Measurements from ENCODE around the gene ATF7IP. TPM values are rescaled to one million over a fixed set of nuclear protein-coding genes. Genes with fewer than 3 reads are reported as not detected.
"Not testable (repeated sequence)": the region's sequence is repeated elsewhere in the genome, so short reads cannot be mapped to it uniquely, and the experiment has no call there.

ATF7IP gene
- total RNA-seq, 1 donor from 2014 or later, result 153 TPM

GRCh38 chr12:14402697-14403096 is 37.2 kb downstream of the ATF7IP start:
- no peaks in the 10 kb centered on the region for H3K9me3 Mint-ChIP-seq (ENCODE audit: unreplicated experiment)
- H3K27ac Mint-ChIP-seq (ENCODE audit: unreplicated experiment), result peak overlapping the region; percentile 74
- H3K27me3 Mint-ChIP-seq (ENCODE audit: unreplicated experiment), result no peaks in the 10 kb centered on the region
- peaks cover 12% of the 10 kb centered on the region for H3K4me1 Mint-ChIP-seq (ENCODE audit: unreplicated experiment)
- H3K4me3 Mint-ChIP-seq (ENCODE audit: unreplicated experiment), result no peak overlapping the region
- no peaks in the 10 kb centered on the region for H3K36me3 Mint-ChIP-seq (ENCODE audit: low read depth, unreplicated experiment)
- no peak for DNase-seq (ENCODE audit: low spot score)
- TF ChIP-seq CTCF (IDR thresholded peaks at IDR 0.05; ENCODE audit: unreplicated experiment), result no peak

- H3K36me3 Mint-ChIP-seq (ENCODE audit: low read depth, unreplicated experiment), result no peaks in the 10 kb centered on the region
- no peaks in the 10 kb centered on the region for H3K9me3 Mint-ChIP-seq (ENCODE audit: unreplicated experiment)
- H3K4me3 Mint-ChIP-seq (ENCODE audit: unreplicated experiment), result no peak overlapping the region
- DNase-seq (ENCODE audit: low spot score), result no peak
- peaks cover 12% of the 10 kb centered on the region for H3K4me1 Mint-ChIP-seq (ENCODE audit: unreplicated experiment)
- peak overlapping the region; percentile 74 for H3K27ac Mint-ChIP-seq (ENCODE audit: unreplicated experiment)
- no peak for TF ChIP-seq CTCF (IDR thresholded peaks at IDR 0.05; ENCODE audit: unreplicated experiment)
- no peaks in the 10 kb centered on the region for H3K27me3 Mint-ChIP-seq (ENCODE audit: unreplicated experiment)
Observed at GRCh38 chr12:14403293-14403692, 37.8 kb downstream of the ATF7IP start.

- Mint-ChIP-seq H3K9me3 (ENCODE audit: unreplicated experiment) (no peaks in the 10 kb centered on the region), H3K27ac (ENCODE audit: unreplicated experiment) (peak overlapping the region; percentile 74), H3K27me3 (ENCODE audit: unreplicated experiment) (no peaks in the 10 kb centered on the region), H3K4me1 (ENCODE audit: unreplicated experiment) (peaks cover 12% of the 10 kb centered on the region), H3K4me3 (ENCODE audit: unreplicated experiment) (no peak overlapping the region), H3K36me3 (ENCODE audit: low read depth, unreplicated experiment) (no peaks in the 10 kb centered on the region)
- TF ChIP-seq CTCF (IDR thresholded peaks at IDR 0.05; ENCODE audit: unreplicated experiment), result no peak
- no peak for DNase-seq (ENCODE audit: low spot score)
Observed at GRCh38 chr12:14403711-14404196, 38.3 kb downstream of the ATF7IP start.

GRCh38 chr12:14405407-14405806 is 39.9 kb downstream of the ATF7IP start:
- not testable (repeated sequence) for H3K36me3 Mint-ChIP-seq (ENCODE audit: low read depth, unreplicated experiment); H3K27me3 Mint-ChIP-seq (ENCODE audit: unreplicated experiment); DNase-seq (ENCODE audit: low spot score); H3K4me1 Mint-ChIP-seq (ENCODE audit: unreplicated experiment); H3K27ac Mint-ChIP-seq (ENCODE audit: unreplicated experiment); H3K4me3 Mint-ChIP-seq (ENCODE audit: unreplicated experiment); H3K9me3 Mint-ChIP-seq (ENCODE audit: unreplicated experiment)

- H3K4me3 Mint-ChIP-seq (ENCODE audit: unreplicated experiment), result no peak overlapping the region
- peaks cover 12% of the 10 kb centered on the region for H3K4me1 Mint-ChIP-seq (ENCODE audit: unreplicated experiment)
- H3K27me3 Mint-ChIP-seq (ENCODE audit: unreplicated experiment), result no peaks in the 10 kb centered on the region
- no peak overlapping the region for H3K27ac Mint-ChIP-seq (ENCODE audit: unreplicated experiment)
- no peaks in the 10 kb centered on the region for H3K36me3 Mint-ChIP-seq (ENCODE audit: low read depth, unreplicated experiment)
- TF ChIP-seq CTCF (IDR thresholded peaks at IDR 0.05; ENCODE audit: unreplicated experiment), result no peak
- H3K9me3 Mint-ChIP-seq (ENCODE audit: unreplicated experiment), result no peaks in the 10 kb centered on the region
- DNase-seq (ENCODE audit: low spot score), result no peak
Observed at GRCh38 chr12:14408208-14408607, 42.7 kb downstream of the ATF7IP start.
